CD4-positive, alpha-beta T cell treated with Interleukin-6 at 100 ng/mL for 8 hours (primary cell): Measurements from ENCODE around the gene KIFAP3.

Experiments used
- DNase-seq: peaks from one replicate; pipeline ENCODE4 v3.0.0-alpha.2; 2020; ENCODE audit warnings: mixed read lengths, low spot score

The KIFAP3 gene

GRCh38 chr1:169985757-169986156, 88.7 kb downstream of the KIFAP3 start:
- DNase-seq = no peak

GRCh38 chr1:169974067-169974466, 100.4 kb downstream of the KIFAP3 start:
- DNase-seq = no peak

- no peak for DNase-seq
These were observed 104.4 kb downstream of the KIFAP3 start for GRCh38 chr1:169970114-169970513.

DNA sequence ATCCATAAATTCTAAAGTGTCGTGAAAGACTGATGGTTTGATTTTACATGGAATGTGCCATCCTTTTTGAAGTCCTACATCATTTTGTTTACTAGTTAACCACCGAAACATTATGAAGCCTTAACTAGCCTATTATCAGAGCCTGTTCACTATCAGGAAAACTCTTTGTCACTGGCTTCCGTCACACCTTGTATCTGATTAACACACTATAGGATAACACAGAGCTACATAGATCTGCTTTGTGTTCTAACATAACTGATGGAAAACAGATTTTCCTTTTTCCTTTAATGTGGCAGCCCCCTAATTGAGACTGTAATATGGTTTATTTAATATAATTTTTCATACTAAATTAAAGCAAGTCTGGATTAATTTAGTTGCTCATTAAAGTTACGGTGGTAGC, 106.3 kb downstream of the KIFAP3 start:
- no peak for DNase-seq

DNA sequence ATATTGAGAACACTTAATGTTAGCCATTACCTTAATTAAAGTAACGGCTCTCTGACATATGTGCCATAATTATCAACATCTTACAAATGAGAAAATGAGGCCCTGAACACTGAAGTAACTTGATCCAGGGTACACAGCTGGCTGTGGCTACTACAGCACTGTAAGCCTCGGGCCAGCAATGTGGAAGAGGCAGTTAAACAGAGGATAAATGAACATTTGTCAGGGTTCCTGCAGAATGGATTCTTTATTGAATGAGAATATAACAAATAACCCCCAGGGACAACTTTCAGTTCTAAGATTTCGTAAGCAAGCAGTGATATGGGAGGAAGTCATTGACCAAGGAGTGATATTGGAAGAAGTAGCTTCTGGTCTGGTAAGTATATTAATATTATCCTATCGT, 110.3 kb downstream of the KIFAP3 start:
- DNase-seq = no peak

- no peak for DNase-seq
These were observed 114.8 kb downstream of the KIFAP3 start for GRCh38 chr1:169959686-169960085.

- DNase-seq = no peak
These were observed 115.5 kb downstream of the KIFAP3 start for GRCh38 chr1:169958987-169959386.

- no peak for DNase-seq
These were observed 116.6 kb downstream of the KIFAP3 start for GRCh38 chr1:169957884-169958283.

DNA sequence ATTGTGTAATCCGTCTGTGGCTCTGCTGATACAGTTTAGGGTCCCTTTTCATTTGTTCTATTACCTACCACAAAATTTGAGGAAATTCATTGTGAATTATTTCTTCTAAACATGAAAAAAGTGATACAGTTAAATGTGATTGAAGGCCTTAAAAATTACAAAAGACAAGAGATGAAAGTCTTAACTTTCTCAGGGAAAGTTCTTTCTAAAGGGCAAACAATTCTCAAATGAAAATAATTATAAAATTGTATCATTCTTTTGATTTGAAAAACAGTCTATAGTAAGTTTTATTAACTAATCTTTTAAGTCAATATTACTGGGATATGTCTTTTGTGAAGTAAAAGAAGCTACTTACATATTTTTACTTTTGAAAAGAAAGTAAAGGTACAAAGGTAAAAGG, 123.4 kb downstream of the KIFAP3 start:
- no peak for DNase-seq

DNA sequence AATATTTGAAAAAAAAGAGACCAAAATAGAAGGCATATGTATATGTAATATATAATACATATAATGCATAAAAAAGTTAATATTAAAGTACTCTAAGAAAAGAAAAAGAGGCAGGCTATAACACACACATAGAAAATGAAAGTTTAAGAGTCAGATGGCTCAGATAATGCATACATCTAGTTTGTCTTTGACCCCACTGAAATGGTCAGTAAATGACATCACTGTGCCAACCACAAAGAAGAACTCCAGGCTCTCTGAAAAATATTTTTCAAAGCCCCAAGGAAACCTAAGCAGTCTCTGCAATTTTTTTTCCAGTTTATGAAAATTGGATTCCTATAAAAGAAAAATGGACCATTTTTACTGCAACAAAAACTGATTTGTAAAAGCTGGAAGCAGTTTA, 125.4 kb downstream of the KIFAP3 start:
- DNase-seq = no peak

DNA sequence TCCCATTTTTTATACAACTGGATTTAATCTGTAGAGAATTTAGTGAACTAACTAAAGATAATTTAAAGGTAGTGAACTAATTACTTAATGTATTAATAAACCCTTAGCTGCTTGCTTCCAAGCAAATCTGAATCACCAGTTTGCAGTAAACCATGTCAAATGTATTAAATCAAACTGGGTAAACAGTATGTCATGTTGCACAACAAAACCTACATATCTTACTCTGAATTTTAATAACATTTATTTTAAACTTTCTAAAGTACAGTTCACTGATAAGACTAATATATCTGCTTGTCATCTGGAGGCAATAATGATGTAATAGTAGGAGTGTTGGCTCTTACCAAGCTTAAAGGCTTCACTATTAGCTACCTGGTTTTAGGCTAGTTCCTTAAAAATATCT, 128.3 kb downstream of the KIFAP3 start:
- no peak for DNase-seq

DNA sequence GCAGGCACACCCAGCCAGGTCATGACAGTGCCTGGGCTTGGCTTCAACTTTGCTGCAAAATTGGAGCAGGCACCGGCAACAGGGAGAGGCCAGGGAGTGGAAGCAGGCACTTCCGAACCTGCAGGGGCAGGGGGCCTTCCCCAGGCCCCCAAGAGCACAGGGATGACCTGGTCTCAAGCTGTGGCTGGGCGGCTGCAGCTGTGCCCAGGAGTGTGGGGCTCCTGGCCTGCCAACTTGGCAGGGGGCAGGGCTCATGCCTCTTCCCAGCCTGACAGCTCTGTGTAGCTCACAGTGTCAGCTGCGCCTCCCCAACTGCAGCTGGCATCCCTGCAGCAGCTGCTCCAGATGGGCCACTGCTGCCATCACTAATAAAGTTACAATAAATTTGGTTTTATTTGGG, 129.3 kb downstream of the KIFAP3 start:
- DNase-seq = no peak

GRCh38 chr1:169944621-169945020, 129.9 kb downstream of the KIFAP3 start:
- DNase-seq = no peak

DNA sequence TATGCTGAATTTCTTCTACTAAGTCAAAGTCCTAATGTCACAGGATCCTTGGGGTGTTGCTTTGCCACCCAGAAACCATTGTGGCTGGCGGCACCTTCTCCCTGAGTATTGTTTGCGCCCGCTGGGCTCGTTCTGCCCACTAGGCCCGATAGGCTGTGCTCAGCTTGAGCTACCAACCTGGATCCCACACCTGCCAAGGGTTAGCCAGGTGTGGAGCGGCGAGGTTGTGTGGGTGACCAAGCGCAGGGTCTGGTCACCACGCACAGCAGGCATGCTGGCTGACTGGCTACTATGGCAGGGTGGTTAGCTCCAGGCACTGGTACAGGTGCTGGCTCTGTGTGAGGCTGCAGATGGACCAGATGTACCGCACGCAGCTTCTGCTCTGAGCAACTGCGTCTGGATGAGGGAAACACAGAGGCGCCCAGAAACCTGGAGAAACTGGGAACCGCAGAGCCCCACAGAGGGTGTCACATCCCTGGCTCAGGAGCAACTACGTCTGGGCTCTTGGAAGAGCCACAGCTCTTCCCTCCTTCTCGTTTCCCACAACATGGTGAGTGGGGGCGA, 130.4 kb downstream of the KIFAP3 start:
- no peak for DNase-seq

DNA sequence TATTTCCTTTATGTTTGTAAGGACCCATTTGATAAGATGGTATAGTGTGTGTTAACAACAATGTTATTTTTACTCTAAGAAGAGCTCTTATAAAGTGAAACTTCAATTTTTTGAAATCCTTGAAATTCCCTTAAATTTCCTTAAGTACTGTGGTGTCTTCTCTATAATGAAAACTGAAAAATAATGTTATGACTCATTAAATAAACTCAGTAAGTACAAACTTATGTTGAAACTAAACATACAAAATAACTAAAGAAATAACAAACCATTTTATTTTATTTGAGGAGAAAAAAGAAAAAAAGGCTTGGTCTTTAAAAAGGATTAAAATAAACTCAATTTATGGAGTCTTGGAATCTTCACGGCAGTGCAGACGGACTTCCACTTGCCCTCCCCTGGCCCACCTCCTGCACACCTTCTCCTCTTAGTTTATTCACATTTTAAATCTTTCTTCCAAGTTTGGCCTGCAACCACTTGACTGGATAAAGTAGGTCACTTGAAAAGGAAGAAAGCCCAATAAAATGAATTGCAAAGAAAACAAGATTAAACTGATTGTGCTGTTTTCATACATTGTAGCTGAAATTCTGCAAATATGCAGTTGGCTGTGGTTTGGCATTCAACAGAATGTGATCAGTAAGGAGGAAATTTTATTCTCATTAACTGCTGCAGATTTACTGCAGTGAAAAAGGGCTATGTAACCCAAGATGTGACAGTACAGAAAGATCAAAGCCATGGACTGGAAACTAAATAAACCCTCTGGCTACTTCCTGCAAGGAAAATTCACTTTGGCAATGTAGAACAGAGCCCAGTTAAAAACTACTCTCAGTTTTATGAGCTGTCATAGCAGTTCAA, 132.3 kb downstream of the KIFAP3 start:
- no peak for DNase-seq

DNA sequence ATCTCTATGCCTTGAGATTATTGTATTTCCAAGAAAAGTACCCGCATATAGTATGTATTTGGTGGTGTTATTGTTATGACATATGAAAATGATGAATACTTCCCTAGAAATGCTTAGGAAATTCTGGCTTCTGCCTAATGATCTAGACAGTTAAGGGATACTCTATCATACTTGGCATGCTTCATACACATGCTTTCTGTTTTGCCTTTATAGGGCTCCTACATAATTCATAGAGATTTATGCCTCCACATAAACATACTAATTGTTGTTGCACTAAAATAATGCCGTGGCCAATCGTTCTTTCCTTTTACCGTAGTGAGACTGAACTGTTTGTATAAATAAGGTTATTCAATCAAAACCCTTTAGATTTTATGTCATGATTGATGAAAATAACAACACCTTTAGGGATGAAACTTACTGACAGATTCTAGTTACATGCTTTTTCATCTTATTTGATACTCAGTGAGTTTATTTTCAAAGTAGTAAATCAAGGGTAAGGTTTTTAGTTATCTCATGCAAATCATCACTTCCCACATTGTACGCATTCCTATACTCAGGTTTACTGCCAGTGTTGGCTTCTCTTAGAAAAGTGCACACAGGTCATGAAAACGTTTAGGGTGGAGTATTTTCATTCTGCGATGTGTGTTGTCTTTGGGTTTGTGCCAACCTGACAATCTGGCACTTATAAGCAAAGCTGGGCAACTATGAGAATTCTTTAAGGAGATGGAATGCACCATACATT, 140.3 kb downstream of the KIFAP3 start:
- no peak for DNase-seq

DNA sequence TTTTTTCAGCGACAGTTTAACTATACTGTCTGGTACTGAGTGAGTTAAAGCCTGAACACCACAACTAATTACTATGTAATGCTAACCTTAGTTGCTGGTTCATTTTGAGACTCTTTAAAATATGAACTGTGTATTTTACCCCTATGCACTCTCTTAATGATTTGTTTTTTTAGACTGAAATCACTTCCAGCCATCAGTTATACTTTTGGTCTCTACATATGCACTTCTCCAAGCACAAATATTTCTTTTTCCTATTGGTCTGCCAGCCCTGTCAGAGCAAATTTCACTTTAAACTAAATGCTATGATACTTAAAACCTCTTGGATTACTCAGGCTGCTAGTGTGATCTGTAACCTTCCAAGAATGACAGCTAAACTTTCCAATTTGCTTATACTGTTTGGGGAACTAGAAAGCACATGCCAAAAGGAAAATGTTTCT, 142.7 kb downstream of the KIFAP3 start:
- DNase-seq = no peak

- DNase-seq = no peak
These were observed 145.3 kb downstream of the KIFAP3 start for GRCh38 chr1:169929210-169929526.

GRCh38 chr1:169928438-169929209, 145.9 kb downstream of the KIFAP3 start:
- peak; percentile 35 for DNase-seq

GRCh38 chr1:169925505-169926482, 148.7 kb downstream of the KIFAP3 start:
- no peak for DNase-seq

DNA sequence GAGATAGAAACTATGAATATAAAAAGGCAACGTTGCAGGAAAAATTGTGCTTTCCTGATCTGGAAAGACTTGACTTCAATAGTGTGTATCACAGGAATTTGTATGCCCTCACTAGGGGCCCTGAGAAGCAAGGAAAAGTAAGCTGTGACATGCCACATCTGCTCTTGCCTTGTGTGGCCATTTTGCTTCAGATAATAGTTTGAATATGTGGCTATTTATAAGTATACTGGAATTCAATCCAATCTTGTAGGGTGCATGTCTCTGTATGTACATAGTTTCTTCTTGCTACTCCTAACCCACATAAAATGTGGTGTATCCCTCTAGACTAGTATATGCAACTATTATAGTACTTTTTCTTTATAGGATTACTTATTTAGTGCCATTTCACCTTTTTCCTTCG, 149.7 kb downstream of the KIFAP3 start:
- no peak for DNase-seq
